ENCODE data around the gene CDK11B.
"Not testable (repeated sequence)": the region's sequence is repeated elsewhere in the genome, so short reads cannot be mapped to it uniquely, and the experiment has no call there.

Gene CDK11B

DNA sequence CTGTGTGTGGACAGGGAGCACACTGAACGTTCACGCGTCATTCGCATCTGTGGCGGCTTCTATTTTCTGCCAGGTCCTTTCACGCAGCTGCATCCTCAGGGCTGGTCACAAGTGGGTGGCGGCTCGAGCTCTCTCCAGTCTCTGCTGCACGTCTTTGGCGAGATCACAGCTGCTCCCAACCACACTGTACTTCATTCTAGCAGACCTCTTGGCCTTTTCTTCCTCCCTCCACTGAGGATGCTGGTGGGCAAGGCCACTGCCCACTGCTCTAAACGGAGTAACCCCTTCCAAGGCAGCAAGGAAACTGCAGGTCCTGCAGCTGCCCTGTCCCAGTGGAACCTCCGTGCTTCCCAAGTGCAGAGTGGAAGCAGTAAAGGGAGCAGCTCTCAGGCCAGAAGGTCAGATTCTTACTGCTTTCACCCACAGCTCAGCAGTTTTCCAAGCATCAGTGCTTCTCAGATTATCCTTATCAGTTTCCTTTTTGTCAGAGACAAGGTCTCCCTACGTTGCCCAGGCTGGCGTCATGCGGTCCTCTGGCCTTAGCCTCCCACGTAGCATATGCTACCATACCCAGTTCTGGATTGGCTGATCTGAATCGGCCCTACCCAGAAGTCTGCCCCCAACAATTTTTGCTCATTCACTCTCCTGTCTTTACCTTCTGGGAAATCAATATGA, 11.1 kb downstream of the CDK11B start:
- not testable (repeated sequence) for DNase-seq

- DNase-seq, result not testable (repeated sequence)
Measured at GRCh38 chr1:1646326-1646725, 12.5 kb downstream of the CDK11B start.

DNA sequence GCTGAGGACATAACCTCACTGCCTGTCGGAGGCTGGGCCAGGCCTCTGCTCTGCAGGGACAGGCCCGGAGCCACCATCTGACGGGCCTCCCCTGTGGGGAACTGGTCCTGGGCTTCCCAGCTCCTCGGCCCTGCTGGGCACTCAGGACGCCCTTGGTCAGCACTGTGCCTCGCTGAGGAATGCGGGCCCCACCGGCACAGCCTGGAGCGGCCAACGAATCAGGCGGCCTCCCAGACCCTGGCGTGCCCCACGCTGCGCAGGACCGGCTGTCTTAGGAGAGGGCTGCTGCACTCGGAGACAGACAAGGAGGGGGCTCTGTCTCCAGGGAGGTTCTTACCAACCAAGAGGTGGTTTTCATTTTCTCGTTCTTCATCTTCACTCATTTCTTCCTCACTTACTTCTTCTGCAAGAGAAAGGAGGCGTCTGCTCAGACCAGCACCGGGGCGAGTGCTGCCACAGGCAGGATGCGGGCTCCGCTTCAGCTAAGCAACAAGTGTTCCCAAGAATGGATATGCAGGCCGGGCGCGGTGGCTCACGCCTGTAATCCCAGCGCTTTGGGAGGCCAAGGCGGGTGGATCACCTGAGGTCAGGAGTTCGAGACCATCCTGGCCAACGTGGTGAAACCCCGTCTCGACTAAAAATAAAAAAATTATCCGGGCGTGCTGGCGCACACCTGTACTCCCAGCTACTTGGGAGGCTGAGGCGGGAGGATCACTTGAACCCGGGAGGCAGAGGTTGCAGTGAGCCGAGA, 17.9 kb downstream of the CDK11B start:
- DNase-seq, result not testable (repeated sequence)

GRCh38 chr1:1640081-1640480, 18.7 kb downstream of the CDK11B start:
- DNase-seq, result not testable (repeated sequence)

- not testable (repeated sequence) for DNase-seq
Measured at GRCh38 chr1:1639368-1639767, 19.4 kb downstream of the CDK11B start.

GRCh38 chr1:1638528-1638927, 20.3 kb downstream of the CDK11B start:
- not testable (repeated sequence) for DNase-seq

DNA sequence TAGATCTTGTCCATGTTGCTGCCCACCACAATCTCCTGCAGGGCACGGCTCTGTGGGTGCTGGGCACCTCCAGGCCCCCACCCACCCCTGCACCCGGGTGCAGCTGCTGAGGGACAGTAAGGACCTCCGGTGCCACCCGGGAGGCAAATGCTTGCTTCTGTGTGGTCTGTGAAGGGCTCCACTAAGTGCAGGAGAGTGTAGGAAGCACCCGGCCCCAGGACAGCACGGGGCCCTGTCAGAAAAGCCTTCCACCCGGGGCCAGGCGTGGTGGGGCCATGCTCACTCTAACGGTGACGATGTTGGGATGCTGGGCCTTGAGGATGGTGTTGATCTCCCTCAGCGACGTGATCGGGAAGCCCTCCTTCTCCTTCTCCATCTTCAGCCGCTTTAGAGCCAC, 21.3 kb downstream of the CDK11B start:
- DNase-seq, result not testable (repeated sequence)

DNA sequence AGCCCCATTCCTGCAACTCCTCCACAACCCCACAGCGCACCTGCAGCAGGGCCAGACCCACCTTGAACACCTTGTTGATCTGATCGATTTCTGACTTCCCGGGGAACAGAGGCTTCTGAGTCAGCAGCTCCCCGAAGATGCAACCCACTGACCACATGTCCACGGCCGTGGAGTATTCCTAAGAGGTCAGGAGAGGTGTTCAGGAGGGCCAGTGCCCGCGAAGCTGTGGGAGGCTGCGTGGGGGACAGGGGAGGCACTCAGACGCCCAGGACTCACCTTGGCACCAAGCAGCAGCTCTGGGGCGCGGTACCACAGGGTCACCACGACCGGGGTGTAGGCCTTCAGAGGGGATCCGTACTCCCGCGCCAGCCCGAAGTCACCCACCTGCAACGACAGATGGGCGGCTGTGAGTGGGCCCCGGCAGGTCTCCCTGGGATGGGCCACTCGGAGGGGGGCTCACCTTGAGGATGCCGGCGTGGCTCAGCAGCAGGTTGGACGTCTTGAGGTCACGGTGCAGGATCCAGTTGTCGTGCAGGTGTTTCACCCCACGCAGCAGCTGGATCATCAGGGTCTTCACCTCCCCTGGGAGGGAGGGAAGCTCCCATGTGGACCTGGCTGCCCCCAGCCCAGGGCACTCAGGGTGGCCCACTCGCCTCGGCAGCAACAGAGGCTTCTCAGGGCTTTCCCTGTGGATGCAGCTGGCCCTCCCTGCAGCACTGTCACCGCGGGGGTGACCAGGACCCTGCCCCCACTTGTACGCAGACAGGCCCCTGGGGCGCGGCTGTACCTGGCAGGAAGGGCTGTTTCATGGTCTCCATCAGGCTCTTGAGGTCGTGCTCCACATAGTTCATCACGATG, 22.0 kb downstream of the CDK11B start:
- DNase-seq, result not testable (repeated sequence)

DNA sequence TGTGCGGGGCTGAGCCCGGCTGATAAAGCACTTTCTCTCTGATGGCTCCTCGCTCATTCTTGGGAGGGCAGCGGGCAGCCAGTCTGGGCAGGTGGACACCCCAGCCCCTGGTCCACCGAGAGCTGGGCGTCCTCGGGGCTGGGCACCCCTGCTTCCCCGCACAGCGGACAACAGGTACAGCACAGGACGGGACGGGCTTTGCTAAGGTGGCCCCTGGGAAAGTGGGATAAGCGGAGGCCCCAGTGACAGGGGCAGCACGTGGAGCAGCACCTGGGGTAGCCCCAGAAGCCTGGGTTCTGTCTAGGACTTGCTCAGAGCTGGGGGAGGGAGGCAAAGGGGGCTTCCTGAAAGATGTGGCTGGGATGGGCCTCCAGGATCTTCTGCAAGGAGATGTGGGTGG, 24.2 kb downstream of the CDK11B start:
- DNase-seq, result not testable (repeated sequence)

GRCh38 chr1:1633409-1633808, 25.4 kb downstream of the CDK11B start:
- not testable (repeated sequence) for DNase-seq

- DNase-seq, result no peak
Measured at GRCh38 chr1:1631782-1632420, 26.9 kb downstream of the CDK11B start, which contains the start of gene MMP23B. Gene MMP23B, plus strand, starts transcription at chr1:1632173. Its CDS starts 46 bp downstream, at chr1:1632219.

GRCh38 chr1:1630965-1631781, 27.6 kb downstream of the CDK11B start:
- DNase-seq, result no peak

DNA sequence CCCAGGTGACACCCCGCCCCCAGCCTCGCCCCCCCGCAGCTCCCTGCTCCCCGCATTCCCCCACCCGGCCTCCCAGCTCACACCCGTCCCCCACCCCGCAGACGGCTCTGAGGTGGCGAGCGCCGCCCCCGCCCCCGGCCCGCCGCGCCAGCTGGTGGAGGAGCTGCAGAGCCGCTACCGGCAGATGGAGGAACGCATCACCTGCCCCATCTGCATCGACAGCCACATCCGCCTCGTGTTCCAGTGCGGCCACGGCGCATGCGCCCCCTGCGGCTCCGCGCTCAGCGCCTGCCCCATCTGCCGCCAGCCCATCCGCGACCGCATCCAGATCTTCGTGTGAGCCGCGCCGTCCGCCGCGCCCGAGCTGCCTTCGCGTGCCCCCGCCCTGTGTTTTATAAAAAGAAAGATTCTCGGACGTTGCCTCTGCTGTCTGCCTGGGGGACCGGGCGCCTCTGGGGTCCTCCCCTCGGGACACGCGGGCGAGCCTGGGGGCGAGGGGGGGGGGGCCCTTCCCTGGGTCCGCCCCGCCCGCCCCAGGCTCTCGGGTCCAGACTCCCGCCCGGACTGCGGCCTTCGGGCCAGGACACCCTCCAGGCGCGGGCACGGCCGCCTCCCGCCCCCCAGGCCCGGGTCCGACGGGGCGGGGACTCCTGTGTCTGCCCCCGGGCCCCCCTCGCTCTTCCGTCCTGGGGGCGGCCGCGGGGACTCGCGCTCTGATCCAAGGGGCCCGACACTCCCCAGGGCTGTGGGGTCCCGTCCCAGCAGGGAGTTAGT, 28.4 kb downstream of the CDK11B start:
- DNase-seq, result peak; percentile 90

DNA sequence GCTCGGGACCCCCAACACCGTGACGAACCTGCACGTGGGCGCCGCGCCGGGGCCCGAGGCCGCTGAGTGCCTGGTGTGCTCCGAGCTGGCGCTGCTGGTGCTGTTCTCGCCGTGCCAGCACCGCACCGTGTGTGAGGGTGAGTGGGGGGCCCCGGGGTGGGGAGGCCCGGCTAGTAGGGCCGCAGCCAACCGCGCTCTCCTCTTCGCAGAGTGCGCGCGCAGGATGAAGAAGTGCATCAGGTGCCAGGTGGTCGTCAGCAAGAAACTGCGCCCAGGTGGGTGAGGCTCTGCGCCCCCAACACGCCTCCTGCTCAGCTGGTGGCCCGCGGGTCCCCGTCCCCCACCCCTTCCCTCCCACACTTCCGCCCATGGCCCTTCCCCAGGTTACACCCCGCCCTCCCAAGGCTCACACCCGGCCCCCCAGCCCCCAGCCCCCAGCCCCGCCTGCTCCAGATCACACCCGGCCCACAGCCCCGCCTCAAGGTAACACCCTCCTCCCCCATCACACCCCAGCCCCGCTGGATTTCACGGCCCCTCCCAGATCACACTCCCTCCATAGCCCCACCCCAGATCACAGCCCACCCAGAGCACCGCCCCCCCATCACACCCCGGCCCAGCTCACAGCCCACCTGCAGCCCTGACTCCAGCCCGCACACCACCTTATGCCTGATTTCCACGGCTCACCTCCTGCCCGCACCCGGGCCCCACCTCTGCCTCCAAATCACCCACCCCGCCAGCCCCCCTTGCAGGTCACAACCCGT, 29.2 kb downstream of the CDK11B start:
- peak; percentile 67 for DNase-seq

DNA sequence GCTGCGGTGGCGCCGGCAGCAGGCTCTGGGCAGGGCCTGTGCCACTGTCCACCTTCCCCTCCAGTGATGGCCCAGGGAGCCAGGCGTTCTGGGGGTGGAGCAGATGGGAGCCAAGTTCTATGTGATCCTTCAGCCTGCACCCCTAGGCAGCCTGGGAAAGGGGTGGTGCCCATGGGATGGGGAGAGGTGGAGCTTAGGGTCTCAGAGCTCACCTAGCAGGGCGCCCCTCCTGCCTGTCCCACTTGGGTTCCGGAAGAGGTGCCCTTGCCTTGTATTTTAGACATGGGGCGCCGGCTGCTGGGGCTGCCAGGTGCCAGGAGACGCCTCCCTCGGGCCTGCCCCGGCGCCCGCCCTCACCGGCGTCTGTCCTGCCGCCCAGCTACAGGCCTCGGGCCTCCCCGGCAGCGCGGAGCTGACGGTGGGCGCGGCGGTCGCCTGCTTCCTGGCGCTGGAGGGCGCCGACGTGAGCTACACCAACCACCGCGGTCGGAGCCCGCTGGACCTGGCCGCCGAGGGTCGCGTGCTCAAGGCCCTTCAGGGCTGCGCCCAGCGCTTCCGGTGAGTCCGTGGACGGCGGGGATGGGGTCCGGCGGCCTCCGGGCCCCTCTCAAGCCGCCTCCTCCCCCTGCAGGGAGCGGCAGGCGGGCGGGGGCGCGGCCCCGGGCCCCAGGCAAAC, 29.9 kb downstream of the CDK11B start:
- DNase-seq, result peak; percentile 29

DNA sequence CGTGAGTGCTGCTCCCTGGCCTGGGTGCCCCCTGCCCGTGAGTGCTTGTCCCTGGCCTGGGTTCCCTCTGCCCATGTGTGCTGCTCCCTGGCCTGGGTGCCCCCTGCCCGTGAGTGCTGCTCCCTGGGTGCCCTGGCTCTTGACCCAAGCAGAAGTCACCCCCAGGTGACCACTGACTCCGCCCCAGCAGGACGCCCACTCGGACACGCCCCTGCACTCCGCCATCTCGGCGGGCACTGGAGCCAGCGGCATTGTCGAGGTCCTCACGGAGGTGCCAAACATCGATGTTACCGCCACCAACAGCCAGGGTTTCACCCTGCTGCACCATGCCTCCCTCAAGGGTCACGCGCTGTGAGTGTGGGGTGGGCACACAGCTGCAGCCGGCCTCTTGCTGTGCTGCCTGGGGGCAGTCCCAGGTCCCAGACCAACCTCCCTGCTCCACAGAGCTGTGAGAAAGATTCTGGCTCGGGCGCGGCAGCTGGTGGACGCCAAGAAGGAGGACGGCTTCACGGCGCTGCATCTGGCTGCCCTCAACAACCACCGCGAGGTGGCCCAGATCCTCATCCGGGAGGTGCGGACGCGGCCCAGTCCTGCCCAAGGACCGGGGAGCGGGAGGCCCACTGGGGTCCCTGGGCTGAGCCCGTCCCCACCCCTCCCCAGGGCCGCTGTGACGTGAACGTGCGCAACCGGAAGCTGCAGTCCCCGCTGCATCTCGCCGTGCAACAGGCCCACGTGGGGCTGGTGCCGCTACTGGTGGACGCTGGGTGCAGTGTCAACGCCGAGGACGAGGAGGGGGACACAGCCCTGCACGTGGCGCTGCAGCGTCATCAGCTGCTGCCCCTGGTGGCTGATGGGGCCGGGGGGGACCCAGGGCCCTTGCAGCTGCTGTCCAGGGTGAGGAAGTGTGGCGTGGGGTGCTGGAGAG, 30.7 kb downstream of the CDK11B start:
- no peak for DNase-seq

GRCh38 chr1:1627261-1627828, 31.5 kb downstream of the CDK11B start:
- no peak for DNase-seq
